NCI-H460 (cell line): ENCODE measurements around the gene SEMA3D. TPM values are rescaled to one million over a fixed set of nuclear protein-coding genes. Genes with fewer than 3 reads are reported as not detected.

ENCODE experiments used
- DNase-seq: peaks from one replicate; pipeline ENCODE4 v3.0.0-alpha.2; 2016; ENCODE audit warnings: low read depth; ENCODE audit errors: extremely low read depth
- total RNA-seq: library from RNA; depleted of rRNA; stranded (reverse); fragments of >200 nt; shearing (Covaris generic); gene quantifications from 2 replicates; pipeline ENCODE4 v1.2.3, GENCODE V29; 2014

Gene SEMA3D
- total RNA-seq, 1 experiment from 2014 or later, result 72.1 TPM

- no peak for DNase-seq
These were observed 1.3 kb downstream of the SEMA3D start for GRCh38 chr7:85185424-85186082.

GRCh38 chr7:85184599-85185423 is 2.0 kb downstream of the SEMA3D start:
- no peak for DNase-seq

- no peak for DNase-seq
These were observed 3.6 kb downstream of the SEMA3D start for GRCh38 chr7:85183296-85183695.

GRCh38 chr7:85178531-85179298 is 8.1 kb downstream of the SEMA3D start:
- DNase-seq, result no peak

GRCh38 chr7:85177316-85177715 is 9.5 kb downstream of the SEMA3D start:
- no peak for DNase-seq

GRCh38 chr7:85176197-85176596 is 10.7 kb downstream of the SEMA3D start:
- no peak for DNase-seq

GRCh38 chr7:85175217-85175616 is 11.6 kb downstream of the SEMA3D start:
- DNase-seq, result no peak

- no peak for DNase-seq
These were observed 14.3 kb downstream of the SEMA3D start for GRCh38 chr7:85172530-85172941.

GRCh38 chr7:85167636-85168035 is 19.2 kb downstream of the SEMA3D start:
- DNase-seq, result no peak

GRCh38 chr7:85165263-85165662 is 21.6 kb downstream of the SEMA3D start:
- no peak for DNase-seq

- no peak for DNase-seq
These were observed 22.5 kb downstream of the SEMA3D start for GRCh38 chr7:85164376-85164775.

- no peak for DNase-seq
These were observed 24.1 kb downstream of the SEMA3D start for GRCh38 chr7:85162721-85163120.

GRCh38 chr7:85160223-85160622 is 26.6 kb downstream of the SEMA3D start:
- DNase-seq, result peak; percentile 67

- DNase-seq, result no peak
These were observed 27.9 kb downstream of the SEMA3D start for GRCh38 chr7:85159003-85159402.

- DNase-seq, result peak; percentile 68
These were observed 30.1 kb downstream of the SEMA3D start for GRCh38 chr7:85156661-85157208.

GRCh38 chr7:85154282-85154937 is 32.4 kb downstream of the SEMA3D start:
- no peak for DNase-seq

- no peak for DNase-seq
These were observed 33.1 kb downstream of the SEMA3D start for GRCh38 chr7:85153715-85154114.

GRCh38 chr7:85150624-85151023 is 36.2 kb downstream of the SEMA3D start:
- no peak for DNase-seq

GRCh38 chr7:85144771-85145170 is 42.1 kb downstream of the SEMA3D start:
- no peak for DNase-seq

- peak; percentile 19 for DNase-seq
These were observed 50.9 kb downstream of the SEMA3D start for GRCh38 chr7:85135977-85136376.

GRCh38 chr7:85133560-85133959 is 53.3 kb downstream of the SEMA3D start:
- DNase-seq, result no peak
